Upper lobe of left lung (tissue), 6 donors: Measurements from ENCODE around the gene KRT81. TPM values are rescaled to one million over a fixed set of nuclear protein-coding genes. Genes with fewer than 3 reads are reported as not detected.
A peak's percentile ranks its signal among the peaks of the same experiment; 100 is the strongest.

Source experiments
- ATAC-seq, 2 donors: fragments of 200-7000 bp; cut with Tn5 transposase; one replicate each; pipeline ENCODE4 v1.9.1; 2022; ENCODE audit warnings: mild to moderate bottlenecking in 2 of 2, moderate library complexity in 2 of 2; ENCODE audit not compliant: low FRiP score in 2 of 2
- DNase-seq, 2 donors: peaks; one replicate each; pipeline ENCODE4 v3.0.0-alpha.2; 2019 to 2020
- H3K27ac ChIP-seq, 4 donors: fragments of 200-600 bp; sonication (generic); one replicate each; pipeline ENCODE4 v1.5.1; 2016 to 2019
- H3K27me3 ChIP-seq, 4 donors: fragments of 200-600 bp; sonication (generic); one replicate each; pipeline ENCODE4 v1.5.1; 2017 to 2019
- H3K36me3 ChIP-seq, 4 donors: fragments of 200-600 bp; sonication (generic); one replicate each; pipeline ENCODE4 v1.5.1; 2016 to 2019
- H3K4me1 ChIP-seq, 4 donors: fragments of 200-600 bp; sonication (generic); one replicate each; pipeline ENCODE4 v1.5.1; 2018 to 2019
- H3K4me3 ChIP-seq, 4 donors: fragments of 200-600 bp; sonication (generic); one replicate each; pipeline ENCODE4 v1.5.1; 2017 to 2019; ENCODE audit warnings: mild to moderate bottlenecking in 2 of 4, moderate library complexity in 1 of 4
- H3K9me3 ChIP-seq, 4 donors: fragments of 200-600 bp; sonication (generic); one replicate each; pipeline ENCODE4 v1.5.1; 2018 to 2019
- CTCF ChIP-seq, 6 experiments: fragments of 450-650 bp in 4 of 6; fragments of 200-600 bp in 2 of 6; sonication (generic) in 2 of 6; IDR thresholded peaks; one replicate each; pipeline ENCODE4 v1.5.1; 2016 to 2019; ENCODE audit warnings: antibody characterized with exemption in 6 of 6
- EP300 ChIP-seq, 4 donors: sonication (generic); formaldehyde crosslinking; IDR thresholded peaks; one replicate each; pipeline ENCODE4 v1.5.1; 2017; ENCODE audit warnings: antibody characterized with exemption in 4 of 4, control low read depth in 2 of 4
- POLR2A ChIP-seq, 4 donors: fragments of 450-650 bp; IDR thresholded peaks; one replicate each; pipeline ENCODE4 v1.5.1; 2016 to 2017; ENCODE audit warnings: antibody characterized with exemption in 4 of 4, mild to moderate bottlenecking in 2 of 4
- POLR2AphosphoS5 ChIP-seq, 2 donors: sonication (generic); formaldehyde crosslinking; IDR thresholded peaks; one replicate each; pipeline ENCODE4 v1.5.1; 2017; ENCODE audit warnings: antibody characterized with exemption in 2 of 2
- WGBS, 2 donors: methylation state at CpG; one replicate each; pipeline ENCODE4 v1.1.5; 2017 to 2018; 5-methylcytosine and 5-hydroxymethylcytosine counted together
- total RNA-seq, 6 donors: library from RNA; depleted of rRNA in 4 of 6; stranded (reverse); fragments of >200 nt in 4 of 6; gene quantifications; one replicate each; pipeline versions ENCODE4 v1.1.0 to v1.2.1, GENCODE V29; 2016 to 2021
- donor health status: DM: no; HTN: no; CAD: no; lungs with moderate emphysema.
- donor health status: DM: no; HTN: yes; CAD: no; lungs with severe emphysema.

Gene KRT81
- total RNA-seq, 6 donors from 2014 or later, result 0.39 to 1.4 (median 0.52) TPM; not detected in 2

DNA sequence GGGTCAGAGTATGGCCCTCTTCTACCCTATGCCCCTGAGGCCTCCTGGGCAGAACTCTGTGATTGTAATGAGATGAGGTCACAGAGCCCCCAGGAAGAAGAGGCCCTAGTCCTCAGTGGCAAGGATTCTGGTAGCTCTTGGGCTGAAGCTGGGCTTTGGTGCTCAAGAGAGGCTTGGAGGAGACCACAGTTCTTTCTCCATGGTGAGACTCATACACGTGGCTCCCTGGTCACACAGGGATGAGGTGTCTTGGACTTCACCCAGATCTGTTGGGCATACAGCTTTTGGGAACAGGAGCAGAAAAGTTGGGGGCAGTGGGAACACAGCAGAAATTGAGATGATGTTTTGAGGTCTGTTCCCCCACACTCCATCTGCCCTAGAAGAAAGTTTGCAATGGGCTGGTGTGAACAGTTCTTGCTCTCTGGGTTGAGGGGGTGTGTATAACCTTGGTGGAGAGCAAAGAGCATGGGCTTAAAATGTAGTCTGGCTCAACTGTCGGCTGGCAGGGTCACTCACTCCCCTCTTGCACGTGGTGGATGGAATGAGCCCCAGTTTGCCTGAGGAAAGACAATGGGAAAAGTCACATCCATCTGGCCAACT lies 16.7 kb downstream of the KRT81 start, which contains the start of gene KRT86:
KRT86 (plus strand) TSS at position 125 of the 600 bp plus-strand sequence. CDS start 27,272 bp downstream, outside the sequence.
- TF ChIP-seq POLR2A (IDR thresholded peaks at IDR 0.05) (no peak), POLR2AphosphoS5 (IDR thresholded peaks at IDR 0.05) (no peak), CTCF (IDR thresholded peaks at IDR 0.05) (no peak), EP300 (IDR thresholded peaks at IDR 0.05) (no peak)
- ATAC-seq, result no peak
- Histone ChIP-seq H3K36me3 (no peaks in the 10 kb centered on the region), H3K4me1 (peaks cover 5 to 13% (median 13%) of the 10 kb centered on the region in 4 donors), H3K27ac (no peak within 1 kb of the TSS), H3K27me3 (no peaks in the 10 kb centered on the region), H3K9me3 (no peaks in the 10 kb centered on the region), H3K4me3 (no peak within 1 kb of the TSS)
- no peak for DNase-seq
- 72 to 84% methylated on average over 3 of the region's 3 CpGs for WGBS, 2 donors

GRCh38 chr12:52271158-52271557 lies 20.2 kb downstream of the KRT81 start:
- H3K9me3 ChIP-seq, result no peaks in the 10 kb centered on the region
- TF ChIP-seq POLR2AphosphoS5 (IDR thresholded peaks at IDR 0.05) (no peak), POLR2A (IDR thresholded peaks at IDR 0.05) (no peak), EP300 (IDR thresholded peaks at IDR 0.05) (no peak), CTCF (IDR thresholded peaks at IDR 0.05) (no peak)
- no peak overlapping the region for H3K27ac ChIP-seq
- H3K4me3 ChIP-seq, result no peak overlapping the region
- H3K4me1 ChIP-seq, result no peaks in the 10 kb centered on the region
- no peaks in the 10 kb centered on the region for H3K36me3 ChIP-seq
- no peak for ATAC-seq
- H3K27me3 ChIP-seq, result no peaks in the 10 kb centered on the region
- DNase-seq, result no peak
- WGBS, 2 donors, result 82 to 86% methylated on average over 1 of the region's 1 CpG

GRCh38 chr12:52270541-52271070 lies 20.7 kb downstream of the KRT81 start:
- Histone ChIP-seq H3K27me3 (no peaks in the 10 kb centered on the region), H3K4me1 (no peaks in the 10 kb centered on the region), H3K36me3 (no peaks in the 10 kb centered on the region), H3K27ac (no peak overlapping the region), H3K4me3 (no peak overlapping the region), H3K9me3 (no peaks in the 10 kb centered on the region)
- DNase-seq (peak in 1 of 2 donors; percentile 8), ATAC-seq (no peak)
- 75 to 81% methylated on average over 3 to 6 of the region's 6 CpGs for WGBS, 2 donors
- TF ChIP-seq EP300 (IDR thresholded peaks at IDR 0.05), result no peak
- no peak for TF ChIP-seq POLR2AphosphoS5 (IDR thresholded peaks at IDR 0.05)
- TF ChIP-seq POLR2A (IDR thresholded peaks at IDR 0.05), result no peak
- TF ChIP-seq CTCF (IDR thresholded peaks at IDR 0.05), result no peak

DNA sequence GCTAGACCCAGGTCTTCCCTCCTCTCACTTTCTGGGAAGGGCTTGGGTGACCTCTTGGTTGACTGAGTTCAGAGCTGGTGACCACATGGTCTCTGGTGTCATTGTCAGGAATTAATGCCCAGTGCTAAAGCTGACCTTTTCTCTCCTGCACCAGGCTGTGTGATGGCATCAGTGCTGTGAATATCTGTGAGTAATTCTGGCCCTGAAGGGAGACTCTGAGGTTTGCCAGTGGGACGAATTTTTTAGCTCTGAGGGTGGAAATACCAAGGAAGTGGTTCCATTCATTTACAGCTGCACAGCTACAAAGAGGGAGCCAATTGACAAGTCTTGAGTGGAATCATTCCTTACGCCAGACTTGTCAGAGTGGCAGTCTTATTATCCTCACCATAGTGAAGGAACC lies 23.1 kb downstream of the KRT81 start:
- Histone ChIP-seq H3K27me3 (no peaks in the 10 kb centered on the region), H3K4me3 (no peak overlapping the region), H3K27ac (no peak overlapping the region), H3K4me1 (no peaks in the 10 kb centered on the region), H3K36me3 (no peaks in the 10 kb centered on the region), H3K9me3 (no peaks in the 10 kb centered on the region)
- no peak for TF ChIP-seq CTCF (IDR thresholded peaks at IDR 0.05)
- no peak for TF ChIP-seq POLR2A (IDR thresholded peaks at IDR 0.05)
- TF ChIP-seq EP300 (IDR thresholded peaks at IDR 0.05), result no peak
- no peak for TF ChIP-seq POLR2AphosphoS5 (IDR thresholded peaks at IDR 0.05)
- ATAC-seq (no peak), DNase-seq (no peak)
- WGBS, 2 donors, result 78 to 100% methylated on average over 2 of the region's 2 CpGs

DNA sequence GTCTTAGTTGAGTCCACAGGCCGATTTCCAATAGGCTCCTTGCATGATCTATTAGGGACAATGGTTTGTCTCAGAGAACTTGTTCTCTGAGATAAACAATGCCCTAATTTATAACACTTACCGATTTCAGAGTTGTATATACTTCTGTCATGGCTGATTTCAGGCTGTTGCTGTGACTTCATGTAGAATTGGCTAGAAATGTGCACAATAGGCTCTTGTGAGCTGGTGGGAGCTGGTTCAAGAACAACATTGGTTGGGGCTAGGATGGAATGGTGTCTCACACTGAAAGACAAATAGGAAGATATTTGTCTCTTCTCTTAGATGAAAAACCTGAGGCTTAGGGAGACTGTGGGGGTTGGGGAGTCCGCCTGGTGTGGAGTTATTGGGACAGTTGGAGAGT lies 23.6 kb downstream of the KRT81 start:
- no peak overlapping the region for H3K4me3 ChIP-seq
- 86 to 91% methylated on average over 3 of the region's 3 CpGs for WGBS, 2 donors
- H3K9me3 ChIP-seq, result no peaks in the 10 kb centered on the region
- ATAC-seq, result no peak
- no peak for TF ChIP-seq CTCF (IDR thresholded peaks at IDR 0.05)
- TF ChIP-seq POLR2A (IDR thresholded peaks at IDR 0.05), result no peak
- no peak for TF ChIP-seq POLR2AphosphoS5 (IDR thresholded peaks at IDR 0.05)
- no peak for TF ChIP-seq EP300 (IDR thresholded peaks at IDR 0.05)
- no peak overlapping the region for H3K27ac ChIP-seq
- no peaks in the 10 kb centered on the region for H3K36me3 ChIP-seq
- H3K27me3 ChIP-seq, result no peaks in the 10 kb centered on the region
- H3K4me1 ChIP-seq, result no peaks in the 10 kb centered on the region
- no peak for DNase-seq
